Inflammatory macrophage (primary cell): ENCODE data around the gene LIG1.

Source experiments
- DNase-seq, 2 donors: peaks; one replicate each; pipeline ENCODE4 v3.0.0-alpha.2; 2020 to 2022
- total RNA-seq, 18 experiments: gene quantifications; one replicate each; lab custom pipeline; 2026; ENCODE audit warnings: mixed read lengths in 6 of 18, inconsistent platforms in 2 of 18; lab: John Stamatoyannopoulos, UW

The LIG1 gene
- total RNA-seq, result 10.8 to 48.3 (median 39.2) reads per million in 18 experiments

GRCh38 chr19:48169939-48170803, at the start of gene LIG1, which contains the start of gene ZSWIM9:
Gene LIG1 (minus strand): TSS chr19:48170344. CDS start chr19:48165566, 4,778 bp downstream.
Gene ZSWIM9 (plus strand): TSS chr19:48170680. CDS start chr19:48171803, 1,123 bp downstream.
- DNase-seq, result peak; percentile 94 to 96

GRCh38 chr19:48218997-48219396, 48.9 kb upstream of the LIG1 start:
- no peak for DNase-seq

- no peak for DNase-seq
Measured at GRCh38 chr19:48216933-48217332, 46.8 kb upstream of the LIG1 start.

- no peak for DNase-seq
Measured at GRCh38 chr19:48213959-48214358, 43.8 kb upstream of the LIG1 start.

GRCh38 chr19:48210005-48210404, 39.9 kb upstream of the LIG1 start:
- DNase-seq, result no peak

GRCh38 chr19:48206397-48207093, 36.4 kb upstream of the LIG1 start:
- peak in 1 of 2 donors; percentile 60 for DNase-seq

GRCh38 chr19:48203794-48204628, 33.9 kb upstream of the LIG1 start:
- peak; percentile 92 to 93 for DNase-seq

- DNase-seq, result no peak
Measured at GRCh38 chr19:48203222-48203793, 33.2 kb upstream of the LIG1 start.

GRCh38 chr19:48196933-48197665, 27.0 kb upstream of the LIG1 start:
- DNase-seq, result no peak

- DNase-seq, result no peak
Measured at GRCh38 chr19:48196321-48196763, 26.2 kb upstream of the LIG1 start.

- no peak for DNase-seq
Measured at GRCh38 chr19:48194844-48195830, 25.0 kb upstream of the LIG1 start.

- no peak for DNase-seq
Measured at GRCh38 chr19:48194041-48194843, 24.1 kb upstream of the LIG1 start.

- DNase-seq, result no peak
Measured at GRCh38 chr19:48192750-48193149, 22.6 kb upstream of the LIG1 start.

GRCh38 chr19:48190885-48191284, 20.7 kb upstream of the LIG1 start:
- DNase-seq, result no peak

GRCh38 chr19:48190288-48190884, 20.2 kb upstream of the LIG1 start:
- peak in 1 of 2 donors; percentile 21 for DNase-seq

- no peak for DNase-seq
Measured at GRCh38 chr19:48186541-48186991, 16.4 kb upstream of the LIG1 start.

GRCh38 chr19:48186015-48186414, 15.9 kb upstream of the LIG1 start:
- DNase-seq, result no peak

GRCh38 chr19:48183356-48183755, 13.2 kb upstream of the LIG1 start:
- DNase-seq, result no peak

- no peak for DNase-seq
Measured at GRCh38 chr19:48182434-48182833, 12.3 kb upstream of the LIG1 start.
